ENCODE measurements around the gene DGLUCY.
"Not testable (repeated sequence)": the region's sequence is repeated elsewhere in the genome, so short reads cannot be mapped to it uniquely, and the experiment has no call there.

DGLUCY gene

GRCh38 chr14:91156877-91157276 lies 43.0 kb downstream of the DGLUCY start:
- DNase-seq; intact Hi-C loops (cut with DNase I): not testable (repeated sequence)

- DNase-seq = peak in 2 of 42 donors; percentile 22 to 39
- intact Hi-C loops (cut with DNase I) = no loop called here
Measured at GRCh38 chr14:91158091-91158790, 44.4 kb downstream of the DGLUCY start.

DNA sequence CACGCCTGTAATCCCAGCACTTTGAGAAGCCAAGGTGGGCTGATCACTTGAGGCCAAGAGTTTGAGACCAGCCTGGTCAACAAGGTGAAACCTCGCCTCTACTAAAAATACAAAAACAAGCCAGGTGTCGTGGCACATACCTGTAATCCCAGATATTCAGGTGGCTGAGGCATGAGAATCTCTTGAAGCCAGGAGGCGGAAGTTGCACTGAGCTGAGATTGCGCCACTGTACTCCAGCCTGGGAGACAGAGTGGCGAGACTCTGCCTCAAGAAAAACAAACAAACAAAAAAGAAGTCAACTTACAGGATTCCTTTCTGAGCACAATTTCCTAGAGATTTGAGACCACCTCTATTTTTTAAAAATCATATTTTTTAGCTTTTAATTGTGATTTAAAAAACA lies 45.3 kb downstream of the DGLUCY start:
- no peak for DNase-seq
- intact Hi-C loops (cut with DNase I) = no loop called here

DNA sequence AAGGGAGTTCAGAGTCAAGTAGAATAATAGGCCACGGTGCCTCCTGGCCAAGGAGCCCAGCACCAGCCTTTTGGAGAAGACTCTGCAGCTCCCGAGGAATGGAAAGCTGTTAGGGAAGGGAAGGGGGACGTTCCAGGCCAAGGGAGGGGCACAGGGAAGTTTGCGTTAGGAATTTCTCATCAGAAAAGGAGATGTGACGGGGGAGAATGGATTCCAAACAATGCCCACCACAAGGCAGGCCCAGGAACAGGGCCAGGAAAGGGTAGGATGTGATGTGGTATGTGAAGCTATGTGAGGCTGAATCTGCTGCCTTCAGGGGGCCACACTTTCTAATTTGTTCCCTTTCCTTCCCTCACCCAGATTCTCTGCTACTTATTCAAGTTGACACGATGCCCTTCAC lies 46.0 kb downstream of the DGLUCY start:
- intact Hi-C loops (cut with DNase I) = no loop called here
- DNase-seq = no peak

DNA sequence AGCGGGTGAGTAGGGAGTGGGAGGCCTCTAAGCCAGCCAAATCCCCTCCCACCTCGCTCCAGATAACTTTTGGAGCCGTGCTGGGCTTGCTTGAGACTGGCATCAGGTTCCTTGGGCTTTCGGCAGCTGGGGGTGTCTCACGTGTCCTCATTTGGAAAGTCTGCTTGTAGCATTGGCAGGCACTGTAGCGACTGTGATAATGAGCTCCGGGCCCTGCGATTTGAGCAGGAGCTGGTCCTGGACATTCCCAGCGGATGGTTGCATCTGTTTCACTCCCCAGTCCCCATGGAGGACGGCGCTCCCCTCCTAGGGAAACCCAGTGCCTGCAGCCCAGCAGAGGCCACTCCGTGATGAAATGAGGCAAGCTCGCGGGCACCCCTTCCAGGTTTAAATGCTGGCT lies 49.4 kb downstream of the DGLUCY start:
- peak in 16 of 42 donors; percentile 13 to 61 (median 42) for DNase-seq
- intact Hi-C loops (cut with DNase I) = no loop called here

- intact Hi-C loops (cut with DNase I) = no loop called here
- peak in 9 of 42 donors; percentile 9 to 74 (median 31) for DNase-seq
Measured at GRCh38 chr14:91164676-91165075, 50.8 kb downstream of the DGLUCY start.

- no peak for DNase-seq
- intact Hi-C loops (cut with DNase I) = no loop called here
Measured at GRCh38 chr14:91167380-91167770, 53.5 kb downstream of the DGLUCY start.

- intact Hi-C loops (cut with DNase I) = loop anchor here (5.0 kb wide), 1 partner anchor 268 kb away; no protein-coding TSS in a partner anchor
- DNase-seq = no peak
Measured at GRCh38 chr14:91169951-91170350, 56.1 kb downstream of the DGLUCY start.

GRCh38 chr14:91170504-91171121 lies 56.7 kb downstream of the DGLUCY start:
- intact Hi-C loops (cut with DNase I) = loop anchor here (5.0 kb wide), 1 partner anchor 268 kb away; no protein-coding TSS in a partner anchor
- DNase-seq = peak; percentile 24 to 82 (median 64)

DNA sequence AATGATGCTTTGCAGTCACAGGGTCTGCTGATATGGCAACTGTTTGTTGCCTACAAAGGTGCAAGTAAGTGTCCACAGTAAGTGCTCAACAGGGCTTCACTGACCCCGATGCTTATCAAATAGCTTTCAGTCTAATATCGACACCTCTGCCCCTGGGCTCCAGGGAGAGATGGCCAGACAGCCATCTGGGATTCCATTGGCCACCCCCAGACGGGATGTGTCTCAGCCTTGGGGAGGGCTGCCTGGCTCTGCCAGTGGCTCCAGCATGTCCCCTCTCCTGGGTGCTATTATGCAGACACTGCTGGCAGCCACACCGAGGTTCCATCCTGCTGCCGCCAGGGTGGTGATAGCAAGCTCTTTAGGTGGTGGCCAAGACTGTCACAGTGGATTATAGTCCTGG lies 57.4 kb downstream of the DGLUCY start:
- no peak for DNase-seq
- intact Hi-C loops (cut with DNase I) = loop anchor here (5.0 kb wide), 1 partner anchor 269 kb away; no protein-coding TSS in a partner anchor

DNA sequence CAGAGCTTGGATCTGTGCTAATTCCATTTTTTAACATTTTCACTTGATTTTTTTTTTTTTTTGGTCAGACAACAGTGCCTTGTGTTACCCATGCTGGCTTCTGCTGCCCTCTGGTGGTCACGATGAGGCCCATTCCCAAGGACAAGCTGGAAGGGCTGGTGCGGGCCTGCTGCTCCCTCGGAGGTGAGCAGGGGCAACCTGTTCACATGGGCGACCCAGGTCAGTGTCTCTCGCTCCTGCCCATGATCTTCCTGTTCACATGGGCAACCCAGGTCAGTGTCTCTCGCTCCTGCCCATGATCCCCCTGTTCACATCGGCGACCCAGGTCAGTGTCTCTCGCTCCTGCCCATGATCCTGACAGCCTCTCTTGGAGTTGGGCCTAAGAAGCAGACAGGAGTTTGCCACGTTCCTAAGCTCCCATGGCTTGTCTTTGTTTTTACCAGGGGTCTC lies 59.4 kb downstream of the DGLUCY start:
- intact Hi-C loops (cut with DNase I) = loop anchor here (2.0 to 5.0 kb wide), 2 partner anchors 112 to 271 kb away; partner anchors contain the start of gene RPS6KA5
- DNase-seq = peak; percentile 76 to 95 (median 89)

DNA sequence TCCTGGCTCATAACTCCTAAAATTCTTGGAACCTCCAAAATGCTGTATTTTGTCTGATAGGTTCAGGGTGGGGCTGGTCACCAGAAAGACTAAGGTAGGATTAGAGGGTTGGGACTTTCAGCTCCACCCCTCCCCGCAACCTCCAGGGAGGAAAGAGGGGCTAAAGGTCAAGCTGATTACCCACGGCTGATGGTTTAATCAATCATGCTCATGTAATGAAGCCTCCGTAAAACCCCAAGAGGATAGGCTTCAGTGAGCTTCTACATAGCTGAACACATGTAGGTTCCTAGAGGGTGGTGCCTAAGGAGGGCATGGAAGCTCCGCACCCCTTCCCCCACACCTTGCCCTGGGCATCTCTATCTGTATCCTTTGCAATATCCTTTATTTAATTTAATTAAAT lies 60.0 kb downstream of the DGLUCY start:
- DNase-seq = no peak
- intact Hi-C loops (cut with DNase I) = loop anchor here (2.0 to 5.0 kb wide), 2 partner anchors 113 to 272 kb away; partner anchors contain the start of gene RPS6KA5

DNA sequence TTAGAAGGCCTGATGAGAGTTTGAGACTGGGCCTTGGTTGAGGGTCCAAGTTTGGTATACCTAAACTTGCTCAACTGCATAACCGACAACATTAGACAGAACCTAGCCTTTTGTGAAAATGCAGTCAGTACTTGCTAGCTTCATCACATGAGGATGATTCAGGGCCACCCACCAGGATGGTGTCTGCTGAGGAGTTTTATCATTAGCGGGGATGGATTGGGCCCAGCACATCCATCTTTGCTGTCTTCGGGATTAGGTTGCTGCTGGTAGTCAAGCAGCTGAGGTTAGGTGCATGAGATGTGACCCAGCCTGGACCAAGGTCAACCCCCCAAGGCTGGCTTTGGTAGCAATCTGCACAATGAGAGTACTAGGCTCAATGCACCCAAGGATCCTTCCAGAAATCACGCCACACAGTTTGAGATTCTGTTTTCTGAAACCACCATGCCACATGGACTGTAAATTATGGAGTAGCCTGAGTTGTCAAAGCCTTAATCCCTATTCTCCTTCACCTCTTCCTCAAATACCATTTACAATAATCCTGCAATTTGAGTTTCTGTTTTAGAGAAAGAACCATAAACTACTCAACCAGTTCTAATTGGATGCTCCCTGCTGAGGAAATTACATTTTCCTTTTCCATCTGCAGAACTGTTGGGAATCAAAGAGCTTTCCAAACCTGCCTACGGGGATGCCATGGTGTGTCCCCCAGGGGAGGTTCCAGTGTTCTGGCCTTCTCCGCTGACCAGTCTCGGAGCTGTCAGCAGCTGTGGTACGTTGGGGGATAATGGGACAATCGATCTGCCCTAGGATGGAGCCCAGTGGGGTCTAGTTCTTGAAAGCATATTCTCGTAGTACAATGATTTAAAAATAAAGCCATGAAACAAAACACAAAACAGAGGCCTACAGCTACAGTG lies 61.7 kb downstream of the DGLUCY start:
- DNase-seq = peak in 39 of 42 donors; percentile 29 to 86 (median 59)
- intact Hi-C loops (cut with DNase I) = loop anchor here (5.0 kb wide), 1 partner anchor 112 kb away; no protein-coding TSS in a partner anchor

DNA sequence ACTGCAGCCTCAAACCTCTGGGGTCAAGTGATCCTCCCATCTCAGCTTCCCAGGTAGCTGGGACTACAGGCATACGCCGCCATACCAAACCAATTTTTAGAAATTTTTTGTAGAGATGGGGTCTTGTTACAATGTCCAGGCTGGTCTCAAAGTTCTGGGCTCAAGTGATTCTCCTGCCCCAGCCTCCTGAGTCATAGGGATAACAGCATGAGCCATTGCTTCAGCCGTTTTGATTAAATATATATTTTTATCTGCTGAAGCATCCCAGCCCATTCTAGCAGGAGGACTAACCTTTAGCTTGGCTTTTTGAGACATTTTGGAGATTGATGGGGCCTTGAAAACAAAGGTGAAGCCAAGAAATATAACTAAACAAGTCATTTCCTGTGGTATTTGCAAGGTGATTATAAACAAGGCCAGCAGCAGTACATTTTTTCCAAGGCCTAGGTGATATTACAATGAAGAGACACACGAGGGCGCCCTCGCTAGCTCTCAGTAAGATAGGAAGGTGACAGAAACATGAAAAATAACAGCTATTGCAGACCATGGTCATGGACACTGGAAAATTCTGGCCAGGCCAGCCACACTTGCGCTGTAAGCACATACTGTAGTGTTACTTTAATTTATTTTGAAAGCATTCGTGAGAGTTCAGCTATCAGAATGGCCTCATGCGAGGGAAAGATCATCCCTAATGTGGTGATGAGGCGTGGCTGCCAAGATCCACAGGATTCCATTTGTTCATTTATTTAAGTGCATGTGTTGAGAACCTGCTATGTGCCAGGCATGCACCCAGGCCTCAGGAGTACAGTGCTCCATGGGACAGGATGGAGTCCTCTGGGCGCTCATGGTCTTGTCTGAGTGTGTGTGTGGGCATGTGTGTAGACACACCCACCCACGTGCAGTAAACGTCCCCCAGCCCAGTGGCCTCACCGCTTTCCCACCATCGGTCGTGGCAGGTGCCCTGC lies 63.5 kb downstream of the DGLUCY start:
- intact Hi-C loops (cut with DNase I) = loop anchor here (5.0 kb wide), 1 partner anchor 110 kb away; no protein-coding TSS in a partner anchor
- DNase-seq = peak in 37 of 42 donors; percentile 27 to 80 (median 53)

- intact Hi-C loops (cut with DNase I) = no loop called here
- DNase-seq = no peak
Measured at GRCh38 chr14:91180611-91181010, 66.7 kb downstream of the DGLUCY start.

- DNase-seq; intact Hi-C loops (cut with DNase I): not testable (repeated sequence)
Measured at GRCh38 chr14:91182753-91183152, 68.9 kb downstream of the DGLUCY start.

DNA sequence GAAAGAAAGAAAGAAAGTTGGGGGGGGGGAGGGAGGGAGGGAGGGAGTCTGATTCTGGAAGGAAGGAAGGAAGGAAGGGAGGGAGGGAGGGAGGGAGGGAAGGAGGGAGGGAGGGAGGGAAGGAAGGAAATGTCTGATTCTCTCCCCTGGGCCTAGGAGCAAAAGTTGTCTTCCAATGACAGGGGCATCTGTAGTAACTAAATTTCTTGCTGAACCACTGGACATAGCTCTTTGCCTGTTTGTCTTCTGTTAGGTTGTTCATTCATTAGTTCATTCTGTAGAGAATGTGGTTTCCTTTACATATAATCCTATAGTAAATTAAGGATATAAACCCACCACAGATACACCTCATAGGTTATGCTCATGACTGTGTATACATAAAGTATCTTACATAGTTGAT lies 70.7 kb downstream of the DGLUCY start:
- no peak for DNase-seq
- intact Hi-C loops (cut with DNase I) = no loop called here

- intact Hi-C loops (cut with DNase I) = no loop called here
- no peak for DNase-seq
Measured at GRCh38 chr14:91185721-91186120, 71.8 kb downstream of the DGLUCY start.

Measured in head of caudate nucleus (tissue), 42 donors.